GM18870 (cell line): Measurements from ENCODE around the gene FIBP.

Source experiments
- ATAC-seq: cut with Tn5 transposase; IDR thresholded peaks from one replicate; pipeline ENCODE4 v1.9.1; 2021; ENCODE audit warnings: moderate library complexity; ENCODE audit not compliant: unreplicated experiment

FIBP gene

GRCh38 chr11:65888163-65888814, at the start of gene FIBP:
Gene FIBP (minus strand): TSS chr11:65888471. CDS start chr11:65888418, 53 bp downstream.
- no peak for ATAC-seq

- ATAC-seq = no peak
These were observed 49.5 kb upstream of the FIBP start for GRCh38 chr11:65937766-65938165.

GRCh38 chr11:65934014-65934413, 45.7 kb upstream of the FIBP start:
- ATAC-seq = no peak

- ATAC-seq = no peak
These were observed 44.3 kb upstream of the FIBP start for GRCh38 chr11:65932558-65932919.

- ATAC-seq = no peak
These were observed 43.7 kb upstream of the FIBP start for GRCh38 chr11:65931773-65932557.

GRCh38 chr11:65928667-65929066, 40.4 kb upstream of the FIBP start:
- ATAC-seq = no peak

- ATAC-seq = peak; percentile 52
These were observed 39.7 kb upstream of the FIBP start for GRCh38 chr11:65927904-65928397.

- no peak for ATAC-seq
These were observed 37.1 kb upstream of the FIBP start for GRCh38 chr11:65925397-65925796.

GRCh38 chr11:65922565-65922964, 34.3 kb upstream of the FIBP start:
- no peak for ATAC-seq

GRCh38 chr11:65921876-65922275, 33.6 kb upstream of the FIBP start:
- no peak for ATAC-seq

- no peak for ATAC-seq
These were observed 32.8 kb upstream of the FIBP start for GRCh38 chr11:65921033-65921555.

- ATAC-seq = no peak
These were observed 32.1 kb upstream of the FIBP start for GRCh38 chr11:65920372-65920802.

- ATAC-seq = peak; percentile 42
These were observed 31.5 kb upstream of the FIBP start for GRCh38 chr11:65919573-65920371.

GRCh38 chr11:65919141-65919572, 30.9 kb upstream of the FIBP start, which contains the start of gene DRAP1:
Gene DRAP1 (plus strand): TSS chr11:65919426. CDS start chr11:65919502, 76 bp downstream.
- peak; percentile 59 for ATAC-seq

- ATAC-seq = peak; percentile 21
These were observed 30.2 kb upstream of the FIBP start, which contains the start of gene C11orf68 for GRCh38 chr11:65918211-65919140. Gene C11orf68 (minus strand): TSS chr11:65919062. CDS start chr11:65919031, 31 bp downstream.

- ATAC-seq = no peak
These were observed 29.4 kb upstream of the FIBP start for GRCh38 chr11:65917434-65918210.

GRCh38 chr11:65917077-65917433, 28.8 kb upstream of the FIBP start:
- ATAC-seq = no peak

GRCh38 chr11:65916391-65916790, 28.1 kb upstream of the FIBP start:
- ATAC-seq = no peak

GRCh38 chr11:65915821-65916251, 27.6 kb upstream of the FIBP start:
- ATAC-seq = no peak
